Skeletal muscle tissue (tissue), 4 donors: ENCODE data around the gene PRR4. TPM values are rescaled to one million over a fixed set of nuclear protein-coding genes. Genes with fewer than 3 reads are reported as not detected.

Source experiments
- H3K27ac ChIP-seq: one replicate; pipeline ENCODE4 v1.7.0; 2013; ENCODE audit warnings: mild to moderate bottlenecking, low read depth, low read length, inconsistent platforms
- H3K27me3 ChIP-seq, 3 donors: one replicate each; pipeline ENCODE4 v1.7.0; 2013; ENCODE audit warnings: low read length in 3 of 3; ENCODE audit not compliant: control insufficient read depth in 3 of 3, insufficient read depth in 3 of 3
- H3K36me3 ChIP-seq, 3 donors: one replicate each; pipeline ENCODE4 v1.7.0; 2013; ENCODE audit warnings: low read length in 3 of 3; ENCODE audit not compliant: control insufficient read depth in 3 of 3, insufficient read depth in 3 of 3
- H3K4me1 ChIP-seq, 3 donors: one replicate each; pipeline ENCODE4 v1.7.0; 2013; ENCODE audit warnings: low read length in 3 of 3, mild to moderate bottlenecking in 3 of 3; ENCODE audit not compliant: control insufficient read depth in 3 of 3, insufficient read depth in 3 of 3
- H3K4me3 ChIP-seq, 3 donors: one replicate each; pipeline ENCODE4 v1.7.0; 2013; ENCODE audit warnings: low read length in 3 of 3
- H3K9ac ChIP-seq, 3 donors: one replicate each; pipeline ENCODE4 v1.7.0; 2013; ENCODE audit warnings: low read length in 3 of 3, mild to moderate bottlenecking in 3 of 3, moderate library complexity in 2 of 3, low read depth in 1 of 3
- H3K9me3 ChIP-seq, 3 donors: one replicate each; pipeline ENCODE4 v1.7.0; 2013; ENCODE audit warnings: low read length in 3 of 3; ENCODE audit not compliant: control insufficient read depth in 3 of 3
- total RNA-seq: library from RNA; depleted of rRNA; stranded (reverse); fragments of >200 nt; gene quantifications from one replicate; pipeline ENCODE4 v1.2.3, GENCODE V29; 2014
- donor health status: Osteomylitis.

The PRR4 gene
- total RNA-seq, 1 donor from 2014 or later, result 2.6 TPM

DNA sequence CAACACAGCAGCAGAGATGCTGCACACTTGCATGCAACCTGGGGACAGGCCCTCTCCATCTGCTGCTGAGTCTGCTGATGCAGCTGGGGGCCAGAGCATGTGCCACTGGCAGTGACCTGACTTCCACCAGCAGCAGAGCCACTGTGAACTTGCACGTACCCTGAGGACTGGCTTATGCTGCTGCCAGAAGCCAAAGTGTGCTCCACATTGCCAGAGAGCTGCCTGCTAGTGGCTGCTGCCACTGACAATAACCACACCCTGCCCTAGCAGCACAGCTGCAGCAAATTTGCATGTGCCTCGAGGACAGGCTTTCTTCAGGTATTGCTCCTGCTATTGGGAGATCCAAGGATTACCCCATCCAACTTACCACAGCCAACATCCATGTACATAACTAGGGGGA lies 4.5 kb upstream of the PRR4 start:
- no peak overlapping the region for H3K9ac ChIP-seq
- no peak overlapping the region for H3K27ac ChIP-seq
- peaks cover 0 to 3% (median 0%) of the 10 kb centered on the region in 3 donors for H3K9me3 ChIP-seq
- H3K4me1 ChIP-seq, result no peaks in the 10 kb centered on the region
- H3K27me3 ChIP-seq, result no peaks in the 10 kb centered on the region
- H3K36me3 ChIP-seq, result peaks cover 0 to 8% (median 4%) of the 10 kb centered on the region in 3 donors
- no peak overlapping the region for H3K4me3 ChIP-seq

DNA sequence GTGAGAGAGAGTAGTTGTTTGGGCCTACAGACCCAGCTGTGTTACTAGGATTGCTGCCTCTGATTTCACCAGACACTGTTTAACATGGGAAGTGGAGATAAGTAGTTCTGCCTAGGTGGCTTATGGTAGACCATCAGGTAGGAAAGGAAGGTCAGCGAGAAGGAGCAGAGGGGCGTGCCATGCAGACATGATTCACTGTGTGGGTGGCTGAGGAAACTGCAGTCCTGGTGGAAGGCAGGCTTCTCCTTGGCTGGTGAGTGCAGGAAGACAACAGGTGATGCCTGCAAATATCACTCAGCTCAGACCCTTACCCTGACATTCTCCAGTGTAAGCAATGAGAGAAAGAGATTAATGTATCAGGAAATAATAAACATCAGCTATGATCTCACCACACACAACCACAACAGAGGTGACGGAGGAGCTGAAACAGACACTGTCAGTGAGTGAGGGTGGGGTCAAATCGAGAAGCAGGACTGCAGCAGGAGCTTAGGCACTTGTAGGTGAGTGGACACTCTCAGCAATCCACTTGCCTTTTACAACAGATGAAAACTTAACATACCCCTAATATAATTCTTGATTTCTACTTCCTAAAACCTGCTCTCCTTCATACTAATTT lies 2.1 kb upstream of the PRR4 start:
- Histone ChIP-seq H3K4me3 (no peak overlapping the region), H3K36me3 (peaks cover 0 to 10% (median 9%) of the 10 kb centered on the region in 3 donors), H3K27me3 (no peaks in the 10 kb centered on the region), H3K9me3 (peaks cover 0 to 3% (median 0%) of the 10 kb centered on the region in 3 donors), H3K9ac (no peak overlapping the region), H3K27ac (no peak overlapping the region), H3K4me1 (no peaks in the 10 kb centered on the region)

DNA sequence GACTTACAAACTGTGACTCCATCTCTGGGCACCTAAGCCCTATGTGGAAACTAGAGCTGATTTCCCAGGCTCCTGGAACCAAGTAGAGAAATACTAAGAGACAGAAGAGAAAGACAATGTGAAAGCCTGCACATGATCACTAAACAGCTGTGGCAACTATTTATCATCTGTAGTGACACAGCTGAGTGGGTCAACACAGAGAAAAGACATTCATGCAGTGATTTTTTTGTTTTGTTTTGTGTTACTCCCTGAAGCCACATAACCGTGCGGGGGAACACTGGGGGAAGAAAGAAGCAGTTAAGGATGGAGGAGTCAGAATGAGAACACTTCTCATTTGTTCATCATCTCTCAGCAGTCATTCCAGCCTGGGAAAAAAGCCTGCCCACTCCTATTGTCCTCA lies 1.5 kb downstream of the PRR4 start:
- Histone ChIP-seq H3K4me3 (no peak overlapping the region), H3K4me1 (no peaks in the 10 kb centered on the region), H3K9me3 (no peaks in the 10 kb centered on the region), H3K9ac (no peak overlapping the region), H3K27me3 (no peaks in the 10 kb centered on the region), H3K27ac (no peak overlapping the region), H3K36me3 (peaks cover 2 to 14% (median 8%) of the 10 kb centered on the region in 3 donors)

DNA sequence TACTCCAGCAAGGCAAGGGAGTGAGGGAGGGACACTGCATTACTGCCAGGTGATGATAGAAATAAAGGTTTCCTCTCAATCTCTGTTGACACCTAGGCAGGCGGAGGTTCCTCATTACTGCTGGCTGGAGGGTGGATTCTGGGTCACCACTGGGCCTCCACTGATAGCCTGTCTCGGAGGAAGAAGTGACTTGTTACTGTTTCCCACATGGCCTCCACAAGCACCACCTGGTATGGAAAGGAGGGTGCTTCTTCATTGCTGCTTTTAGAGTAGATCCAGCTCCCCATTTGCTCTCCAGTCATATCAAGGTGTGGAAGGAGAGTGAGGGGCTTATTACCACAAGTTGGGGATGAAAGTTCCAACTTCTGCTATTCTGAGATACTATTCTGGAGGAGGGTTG lies 6.4 kb downstream of the PRR4 start:
- Histone ChIP-seq H3K27me3 (no peaks in the 10 kb centered on the region), H3K36me3 (peaks cover 3 to 12% (median 8%) of the 10 kb centered on the region in 3 donors), H3K9me3 (no peaks in the 10 kb centered on the region), H3K4me1 (no peaks in the 10 kb centered on the region), H3K9ac (no peak overlapping the region), H3K4me3 (no peak overlapping the region), H3K27ac (no peak overlapping the region)

- Histone ChIP-seq H3K4me1 (no peaks in the 10 kb centered on the region), H3K36me3 (peaks cover 3 to 7% (median 5%) of the 10 kb centered on the region in 3 donors), H3K4me3 (no peak overlapping the region), H3K9ac (no peak overlapping the region), H3K9me3 (no peaks in the 10 kb centered on the region), H3K27ac (no peak overlapping the region), H3K27me3 (no peaks in the 10 kb centered on the region)
These were observed 10.8 kb downstream of the PRR4 start for GRCh38 chr12:10838461-10838860.

GRCh38 chr12:10829994-10830393 lies 19.3 kb downstream of the PRR4 start:
- Histone ChIP-seq H3K9ac (no peak overlapping the region), H3K27ac (no peak overlapping the region), H3K9me3 (no peaks in the 10 kb centered on the region), H3K4me3 (no peak overlapping the region), H3K27me3 (no peaks in the 10 kb centered on the region), H3K4me1 (no peaks in the 10 kb centered on the region), H3K36me3 (no peaks in the 10 kb centered on the region)

GRCh38 chr12:10826258-10826657 lies 23.0 kb downstream of the PRR4 start, which contains the start of gene TAS2R10:
TAS2R10 (minus strand) TSS chr12:10826358; CDS start chr12:10826269, 89 bp downstream.
- no peak within 1 kb of the TSS for H3K4me3 ChIP-seq
- H3K27me3 ChIP-seq, result no peaks in the 10 kb centered on the region
- H3K9me3 ChIP-seq, result no peaks in the 10 kb centered on the region
- no peaks in the 10 kb centered on the region for H3K4me1 ChIP-seq
- no peak within 1 kb of the TSS for H3K27ac ChIP-seq
- H3K9ac ChIP-seq, result no peak within 1 kb of the TSS
- H3K36me3 ChIP-seq, result no peaks in the 10 kb centered on the region

- Histone ChIP-seq H3K9me3 (no peaks in the 10 kb centered on the region), H3K36me3 (no peaks in the 10 kb centered on the region), H3K4me1 (no peaks in the 10 kb centered on the region), H3K27ac (no peak overlapping the region), H3K4me3 (no peak overlapping the region), H3K27me3 (no peaks in the 10 kb centered on the region), H3K9ac (no peak overlapping the region)
These were observed 24.3 kb downstream of the PRR4 start for GRCh38 chr12:10824957-10825356.

GRCh38 chr12:10811883-10812536 lies 37.3 kb downstream of the PRR4 start:
- no peaks in the 10 kb centered on the region for H3K27me3 ChIP-seq
- no peaks in the 10 kb centered on the region for H3K4me1 ChIP-seq
- no peak overlapping the region for H3K9ac ChIP-seq
- no peak overlapping the region for H3K27ac ChIP-seq
- H3K9me3 ChIP-seq, result no peaks in the 10 kb centered on the region
- no peak overlapping the region for H3K4me3 ChIP-seq
- H3K36me3 ChIP-seq, result no peaks in the 10 kb centered on the region

DNA sequence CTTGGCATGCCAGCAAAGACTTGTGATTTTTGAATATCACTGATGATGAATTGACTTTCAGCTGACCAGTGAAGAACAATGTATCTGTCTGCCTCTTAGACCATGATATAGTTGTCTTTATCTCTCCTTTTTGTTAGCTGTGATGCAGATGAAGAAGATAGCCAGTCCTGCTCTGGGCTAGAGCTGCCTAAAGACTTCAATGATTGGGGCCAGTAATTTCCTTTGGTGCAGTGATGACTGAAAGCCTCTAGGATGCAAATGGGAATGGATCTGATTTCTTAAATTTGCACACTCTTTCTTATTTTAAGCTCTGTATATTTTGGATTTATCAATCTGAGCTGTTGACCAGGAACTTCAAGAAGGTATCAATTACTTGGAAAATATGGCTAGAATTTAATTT lies 39.2 kb downstream of the PRR4 start, which contains the start of gene TAS2R9:
Gene TAS2R9 (minus strand): TSS at position 101 of the 400 bp plus-strand sequence. CDS start 93 bp downstream, at position 8.
- H3K4me1 ChIP-seq, result no peaks in the 10 kb centered on the region
- H3K4me3 ChIP-seq, result no peak within 1 kb of the TSS
- no peaks in the 10 kb centered on the region for H3K9me3 ChIP-seq
- no peak within 1 kb of the TSS for H3K9ac ChIP-seq
- H3K36me3 ChIP-seq, result no peaks in the 10 kb centered on the region
- no peak within 1 kb of the TSS for H3K27ac ChIP-seq
- no peaks in the 10 kb centered on the region for H3K27me3 ChIP-seq
